Left ventricle myocardium superior (tissue), 1 donor: ENCODE results near the gene TGFB2. TPM values are rescaled to one million over a fixed set of nuclear protein-coding genes. Genes with fewer than 3 reads are reported as not detected.
A peak's percentile ranks its signal among the peaks of the same experiment; 100 is the strongest.

Experiments
- ATAC-seq: fragments of 200-7000 bp; cut with Tn5 transposase; one replicate; pipeline ENCODE4 v1.9.1; 2020; ENCODE audit warnings: mild to moderate bottlenecking, moderate library complexity
- DNase-seq: peaks from one replicate; pipeline ENCODE4 v3.0.0-alpha.2; 2020
- intact Hi-C: fragments of 100-400 bp; cut with micrococcal nuclease; formaldehyde crosslinking; loops from one replicate; pipeline ENCODE4 v1.11.0; 2022
- total RNA-seq: library from RNA; stranded (reverse); fragmentation: NEBNext Ultra II Directional; extraction: Animal tissue kit (Norgen Biotek cat#: 25700); gene quantifications from one replicate; pipeline ENCODE4 v1.2.1, GENCODE V29; 2021
- donor health status: DM: no; HTN: yes; CAD: no; lungs with severe emphysema.

Gene TGFB2
- total RNA-seq, 1 donor from 2014 or later, result 2.0 TPM

DNA sequence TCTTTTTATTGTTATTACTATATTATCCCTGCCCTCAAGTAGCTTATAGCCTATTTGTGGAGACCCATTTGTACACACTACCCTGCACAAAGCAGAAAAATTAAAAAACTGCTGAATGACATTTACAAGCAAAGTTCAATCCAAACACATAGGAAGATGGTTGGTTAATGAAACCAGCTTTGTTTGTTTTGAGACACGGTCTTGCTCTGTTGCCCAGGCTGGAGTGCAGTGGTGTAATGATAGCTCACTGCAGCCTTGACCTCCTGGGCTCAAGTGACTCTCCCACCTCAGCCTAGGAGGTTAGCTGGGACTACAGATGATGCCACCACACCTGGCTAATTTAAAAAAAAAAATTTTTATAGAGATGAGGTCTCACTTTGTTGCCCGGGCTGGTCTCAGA is 31.6 kb downstream of the TGFB2 start:
- ATAC-seq, result no peak
- intact Hi-C loops, result no loop called here

GRCh38 chr1:218377143-218377660 is 32.1 kb downstream of the TGFB2 start:
- intact Hi-C loops, result no loop called here
- DNase-seq (no peak), ATAC-seq (no peak)

More for the DNA sequence above, 31.6 kb downstream of the TGFB2 start:
- no peak for DNase-seq

DNA sequence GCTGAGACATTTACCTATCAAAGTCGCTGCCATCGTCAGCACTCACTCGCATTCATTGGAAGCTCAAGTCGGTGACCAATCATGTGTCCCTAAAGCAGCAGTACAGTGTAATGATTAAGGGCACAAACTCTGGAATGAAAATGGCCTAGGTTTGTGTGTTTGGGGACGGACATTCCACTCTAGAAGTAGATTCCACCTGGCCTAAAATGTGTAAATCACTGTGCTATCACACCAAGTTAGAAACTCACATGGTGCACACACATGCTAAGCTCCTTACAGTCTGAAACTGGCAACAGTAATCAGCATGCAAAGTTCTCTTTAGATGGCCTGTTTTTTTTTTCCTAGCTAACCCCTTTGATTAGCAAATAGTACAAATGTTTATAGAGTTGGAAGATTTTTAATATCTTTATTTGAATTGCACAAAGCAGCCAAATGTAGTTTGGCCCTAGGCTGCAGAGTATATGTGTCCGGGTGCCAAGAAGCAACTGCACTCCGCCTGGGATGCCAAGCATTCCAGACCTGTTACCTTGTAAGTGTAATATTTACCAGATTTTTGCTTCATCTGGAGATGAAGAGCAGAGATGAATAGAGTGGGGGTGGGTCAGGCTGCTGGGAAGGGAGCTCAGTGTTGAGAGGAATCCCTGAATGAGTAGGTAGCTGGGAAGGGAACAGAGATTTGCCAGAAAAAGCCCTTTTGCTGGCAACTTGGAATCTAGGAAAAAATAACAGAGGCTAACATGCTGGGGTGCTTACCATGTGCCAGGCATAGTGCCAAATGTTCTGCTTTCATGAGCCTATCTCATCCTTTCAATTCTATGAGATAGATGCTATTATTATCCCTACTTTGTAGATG is 35.2 kb downstream of the TGFB2 start:
- DNase-seq (no peak), ATAC-seq (peak; percentile 76)
- intact Hi-C loops, result no loop called here

- DNase-seq (no peak), ATAC-seq (no peak)
- intact Hi-C loops, result no loop called here
These were observed 37.1 kb downstream of the TGFB2 start for GRCh38 chr1:218382261-218382660.

DNA sequence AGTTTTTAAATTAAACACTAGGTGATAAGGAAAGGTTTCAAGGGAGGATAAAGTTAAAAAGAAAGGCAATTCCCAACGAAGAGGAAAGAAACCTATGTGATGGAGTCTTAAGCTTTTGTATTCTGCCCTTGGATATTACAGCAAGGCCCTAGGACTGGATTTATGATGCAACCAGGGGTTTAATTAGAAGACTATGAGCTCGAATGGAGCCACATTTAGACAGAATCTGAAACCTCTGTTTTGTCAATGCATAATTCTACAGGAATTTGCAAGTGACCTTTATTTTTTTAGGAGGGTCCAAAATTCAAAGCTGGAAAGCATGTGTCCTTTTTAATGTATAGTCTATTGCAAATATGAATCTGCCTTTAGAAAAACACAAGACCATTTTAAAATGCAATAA is 37.9 kb downstream of the TGFB2 start:
- intact Hi-C loops, result no loop called here
- ATAC-seq (no peak), DNase-seq (no peak)

DNA sequence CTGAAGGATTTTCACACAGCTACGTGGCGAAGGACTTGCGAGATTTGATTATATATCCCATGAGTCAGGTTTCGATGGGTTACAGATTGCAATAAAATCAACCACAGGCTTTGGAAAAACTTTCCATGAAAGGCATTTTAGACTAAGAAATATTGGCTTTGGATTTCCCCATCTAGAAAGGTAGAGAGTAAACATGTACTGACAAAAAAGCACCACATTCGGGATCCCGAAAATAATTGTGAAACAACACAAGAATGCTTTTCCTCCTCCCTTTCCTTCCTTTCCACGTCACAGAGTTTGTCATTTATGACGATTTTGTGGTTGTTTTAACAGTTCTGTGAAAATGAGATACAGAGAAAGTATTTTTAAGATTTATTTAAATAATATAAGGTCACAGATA is 38.5 kb downstream of the TGFB2 start:
- intact Hi-C loops, result no loop called here
- no peak for DNase-seq
- ATAC-seq, result no peak

GRCh38 chr1:218384581-218384993 is 39.5 kb downstream of the TGFB2 start:
- ATAC-seq (no peak), DNase-seq (no peak)
- intact Hi-C loops, result no loop called here

- ATAC-seq, result no peak
- intact Hi-C loops, result no loop called here
- DNase-seq, result no peak
These were observed 43.5 kb downstream of the TGFB2 start for GRCh38 chr1:218388591-218388990.

DNA sequence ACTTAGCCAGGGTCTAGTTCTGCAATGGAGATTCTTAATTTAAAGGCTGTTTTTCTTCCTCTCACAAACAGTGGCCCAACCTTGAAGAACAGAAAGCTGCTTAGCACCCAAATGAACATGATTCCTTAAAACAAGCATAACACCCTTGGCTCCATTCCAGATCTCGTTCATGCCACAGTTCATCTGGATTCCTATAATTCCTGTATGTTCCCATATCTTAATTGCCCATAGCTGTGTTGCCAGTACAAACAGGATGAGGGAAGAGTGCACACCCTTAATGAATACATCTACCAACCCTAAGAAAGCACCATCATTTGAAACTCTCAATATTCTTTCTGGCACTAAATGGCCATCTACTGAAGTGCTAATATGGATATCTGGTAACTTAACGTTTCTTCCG is 45.5 kb downstream of the TGFB2 start:
- DNase-seq (no peak), ATAC-seq (no peak)
- intact Hi-C loops, result no loop called here

DNA sequence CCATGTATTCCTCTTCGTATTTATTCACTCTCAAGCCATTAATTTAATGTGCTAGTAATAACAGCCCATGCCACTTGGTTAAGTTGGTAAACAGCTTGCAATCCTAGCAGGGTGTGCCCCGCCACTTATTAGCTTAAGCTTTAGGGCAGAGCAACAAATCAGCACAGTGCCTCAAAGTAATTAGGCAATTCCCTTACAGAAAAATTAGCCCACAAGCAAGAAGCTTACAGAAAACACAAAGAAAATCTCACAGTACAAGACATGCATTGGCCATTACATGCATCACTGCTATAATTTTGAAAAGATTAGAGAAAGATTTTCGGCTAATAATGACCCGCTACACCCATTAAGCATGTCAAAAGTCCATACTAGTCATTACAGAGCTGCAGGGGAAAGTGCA is 47.6 kb downstream of the TGFB2 start:
- no peak for ATAC-seq
- no peak for DNase-seq
- intact Hi-C loops, result no loop called here

GRCh38 chr1:218394416-218394815 is 49.3 kb downstream of the TGFB2 start:
- intact Hi-C loops, result no loop called here
- DNase-seq, result no peak
- ATAC-seq, result peak; percentile 86

GRCh38 chr1:218394989-218395388 is 49.9 kb downstream of the TGFB2 start:
- ATAC-seq, result no peak
- intact Hi-C loops, result no loop called here
- DNase-seq, result no peak

DNA sequence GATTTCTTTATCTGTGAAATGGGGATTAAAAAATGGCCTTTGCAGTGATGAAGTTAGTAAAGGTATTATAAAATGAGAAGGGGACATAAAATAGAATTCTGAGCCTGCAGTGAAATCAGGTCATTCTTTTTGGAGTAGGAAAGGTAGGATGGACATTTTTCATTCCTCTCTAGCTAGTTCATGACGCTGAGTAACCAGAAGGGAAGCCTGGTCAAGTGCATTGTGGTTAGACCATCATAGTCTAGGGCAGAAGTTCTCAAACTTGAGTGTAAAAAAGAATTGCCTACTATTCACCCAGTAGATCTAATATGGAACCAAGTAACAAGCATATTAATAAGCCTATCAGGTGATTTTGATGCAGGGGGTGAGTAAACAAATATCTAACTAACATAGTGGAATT is 50.8 kb downstream of the TGFB2 start:
- DNase-seq, result no peak
- no peak for ATAC-seq
- intact Hi-C loops, result no loop called here

GRCh38 chr1:218397752-218398339 is 52.7 kb downstream of the TGFB2 start:
- intact Hi-C loops, result no loop called here
- DNase-seq (no peak), ATAC-seq (no peak)

DNA sequence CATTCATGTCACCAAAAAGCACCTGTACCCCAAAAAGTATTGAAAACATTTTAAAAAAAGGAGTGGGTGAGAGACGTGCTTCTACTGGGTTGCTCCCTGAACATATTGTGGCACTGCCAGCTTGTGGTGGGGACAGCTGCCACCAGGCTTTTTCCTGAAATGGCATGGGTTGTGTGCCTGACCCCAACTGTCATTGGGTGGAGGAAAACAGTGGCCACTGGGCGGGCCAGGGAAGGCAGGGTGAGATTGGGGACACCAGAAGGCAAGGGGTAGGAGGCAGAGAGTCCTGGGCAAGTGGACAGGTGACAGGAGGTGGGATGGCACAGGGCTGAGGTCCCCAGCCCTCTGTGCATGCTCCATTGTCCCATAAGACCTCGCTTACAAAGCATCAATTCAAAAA is 55.5 kb downstream of the TGFB2 start:
- intact Hi-C loops, result no loop called here
- ATAC-seq (no peak), DNase-seq (no peak)

DNA sequence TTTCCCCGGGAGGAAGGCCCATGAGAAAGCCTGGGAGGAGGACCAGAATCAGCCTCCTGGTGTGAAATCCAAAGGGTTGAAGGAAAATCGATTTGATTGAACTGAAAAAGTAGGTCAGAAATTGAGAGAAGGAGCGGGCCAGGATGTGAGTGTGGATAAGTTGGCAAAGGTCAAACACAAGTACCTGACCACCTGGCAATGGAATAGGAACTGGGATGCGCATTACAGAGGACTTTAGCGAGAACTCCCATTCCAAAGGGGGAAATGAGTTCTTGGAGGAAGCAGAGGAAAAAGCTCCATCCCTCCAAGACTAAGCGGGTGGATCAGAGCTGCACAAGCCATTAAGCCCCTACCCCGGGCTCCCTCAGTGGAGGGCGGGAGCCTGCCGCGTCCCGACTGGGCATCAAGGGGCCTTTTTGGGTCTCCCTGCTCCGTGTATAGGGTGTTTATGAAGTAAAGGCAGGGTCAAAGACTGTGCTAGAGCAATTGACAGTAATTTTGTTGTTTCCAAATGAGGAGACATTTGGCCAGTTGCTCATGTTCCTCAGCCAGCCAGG is 56.4 kb downstream of the TGFB2 start:
- ATAC-seq, result no peak

GRCh38 chr1:218401998-218402785 is 57.1 kb downstream of the TGFB2 start:
- ATAC-seq, result no peak
- no peak for DNase-seq
- intact Hi-C loops, result no loop called here

More for the DNA sequence above, 56.4 kb downstream of the TGFB2 start:
- intact Hi-C loops, result no loop called here
- no peak for DNase-seq

DNA sequence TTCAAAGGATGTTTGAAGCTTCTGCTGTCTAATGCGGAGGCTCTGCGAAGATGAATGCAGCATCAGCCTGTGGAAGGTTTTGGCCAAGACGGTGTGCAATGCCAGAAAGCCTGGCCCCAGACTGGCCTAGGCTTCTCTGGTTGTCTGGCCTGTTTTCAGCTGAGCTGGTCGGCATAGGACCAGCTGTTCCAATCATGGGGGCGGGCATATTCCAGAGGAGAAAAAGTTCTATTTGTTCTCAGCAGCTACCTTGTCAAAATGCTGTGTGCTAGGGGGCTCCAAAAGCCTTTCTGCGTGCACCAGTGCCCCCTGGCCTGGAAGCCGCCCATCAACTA is 57.6 kb downstream of the TGFB2 start:
- DNase-seq, result no peak
- intact Hi-C loops, result no loop called here
- no peak for ATAC-seq

- ATAC-seq, result no peak
These were observed 58.2 kb downstream of the TGFB2 start for GRCh38 chr1:218403300-218403699.

GRCh38 chr1:218407630-218408029 is 62.5 kb downstream of the TGFB2 start:
- ATAC-seq, result peak; percentile 66
- intact Hi-C loops, result no loop called here
- DNase-seq, result no peak

More at GRCh38 chr1:218403300-218403699, 58.2 kb downstream of the TGFB2 start:
- no peak for DNase-seq
- intact Hi-C loops, result no loop called here
